UCSD-AML1 (cell line): ENCODE data around the gene C3orf52.
"Not testable (repeated sequence)": the region's sequence is repeated elsewhere in the genome, so short reads cannot be mapped to it uniquely, and the experiment has no call there.

Source experiments
- DNase-seq: peaks from one replicate; lab custom pipeline; 2025; ENCODE audit not compliant: unreplicated experiment; lab: John Stamatoyannopoulos, UW

C3orf52 gene

GRCh38 chr3:112086076-112086854 is at the start of gene C3orf52:
TSS of gene C3orf52 (plus strand) at chr3:112086389. CDS start at chr3:112086408, 19 bp downstream.
- no peak for DNase-seq

DNA sequence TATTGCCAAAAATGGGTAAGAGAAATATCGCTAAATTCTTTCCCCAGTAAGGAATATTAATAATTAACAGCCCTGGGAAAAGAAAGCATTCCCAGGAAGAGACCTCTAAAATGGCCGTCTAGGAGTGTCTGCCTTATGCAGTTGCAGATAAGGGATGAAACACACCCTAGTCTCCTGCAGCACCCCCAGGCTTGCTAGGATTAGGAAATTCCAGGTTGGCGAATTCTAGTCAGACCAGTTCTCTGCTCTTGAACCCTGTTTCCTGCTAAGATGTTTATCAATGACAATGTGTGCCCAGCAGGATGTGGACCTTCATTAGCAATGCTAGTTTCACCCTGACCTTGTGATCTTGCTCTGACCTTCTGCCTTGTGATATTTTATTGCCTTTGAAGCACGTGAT is 49.0 kb upstream of the C3orf52 start:
- not testable (repeated sequence) for DNase-seq

DNA sequence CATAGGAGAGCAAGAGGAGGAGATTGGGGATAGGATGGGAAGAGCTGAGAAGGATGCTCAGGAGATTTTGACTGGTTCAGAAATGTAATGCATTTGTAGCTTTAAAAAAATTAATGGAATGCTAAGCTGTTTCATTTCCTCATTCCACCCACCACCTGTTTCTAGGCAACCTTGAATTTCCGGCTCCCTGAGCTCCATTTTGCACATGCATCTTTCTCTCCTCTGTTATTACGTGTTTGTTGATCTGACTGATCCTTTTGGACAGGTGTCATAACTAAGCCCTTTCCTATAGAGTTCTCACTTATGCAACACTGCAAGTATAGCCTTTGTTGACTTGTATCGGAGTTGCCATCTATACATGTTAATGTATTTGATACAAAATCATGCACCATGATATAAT is 47.3 kb upstream of the C3orf52 start:
- no peak for DNase-seq

DNA sequence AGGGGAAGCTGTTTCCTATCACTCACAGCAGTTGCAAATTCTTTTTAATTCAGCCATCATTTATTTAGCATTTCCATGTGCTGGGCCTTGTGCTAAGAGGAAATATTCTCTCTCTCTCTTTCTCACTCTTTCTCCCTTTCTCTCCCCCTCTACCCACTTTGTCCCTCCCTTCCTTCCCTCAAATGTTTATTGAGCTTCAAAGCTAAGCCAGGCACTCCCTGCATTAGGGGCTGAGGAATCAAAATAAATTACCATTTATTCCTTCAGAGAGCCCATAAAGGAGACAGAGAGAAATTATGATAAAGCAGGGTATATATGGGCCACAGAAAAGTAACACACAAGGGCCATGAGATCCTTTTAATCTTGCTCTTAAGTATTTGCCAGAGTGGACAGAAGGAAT is 44.9 kb upstream of the C3orf52 start:
- no peak for DNase-seq

DNA sequence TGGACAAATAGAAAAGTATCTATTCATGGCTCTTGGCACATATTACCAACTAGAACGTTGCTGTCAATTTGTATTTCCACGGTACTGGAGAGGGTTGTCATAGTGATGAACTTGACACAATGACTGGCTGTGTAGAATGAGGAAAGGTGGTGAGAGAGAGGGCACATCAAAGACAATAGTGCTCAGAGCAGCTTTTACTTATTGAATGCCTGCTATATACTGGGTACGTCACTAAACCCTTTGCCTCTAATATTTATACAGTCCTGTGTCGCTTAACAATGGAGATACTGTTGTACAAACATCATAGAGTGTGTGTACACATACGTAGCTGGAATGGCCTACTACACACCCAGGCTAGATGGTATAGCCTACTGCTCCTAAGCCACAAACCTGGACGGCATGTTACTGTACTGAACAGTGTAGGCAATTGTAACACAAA is 43.3 kb upstream of the C3orf52 start:
- no peak for DNase-seq

DNA sequence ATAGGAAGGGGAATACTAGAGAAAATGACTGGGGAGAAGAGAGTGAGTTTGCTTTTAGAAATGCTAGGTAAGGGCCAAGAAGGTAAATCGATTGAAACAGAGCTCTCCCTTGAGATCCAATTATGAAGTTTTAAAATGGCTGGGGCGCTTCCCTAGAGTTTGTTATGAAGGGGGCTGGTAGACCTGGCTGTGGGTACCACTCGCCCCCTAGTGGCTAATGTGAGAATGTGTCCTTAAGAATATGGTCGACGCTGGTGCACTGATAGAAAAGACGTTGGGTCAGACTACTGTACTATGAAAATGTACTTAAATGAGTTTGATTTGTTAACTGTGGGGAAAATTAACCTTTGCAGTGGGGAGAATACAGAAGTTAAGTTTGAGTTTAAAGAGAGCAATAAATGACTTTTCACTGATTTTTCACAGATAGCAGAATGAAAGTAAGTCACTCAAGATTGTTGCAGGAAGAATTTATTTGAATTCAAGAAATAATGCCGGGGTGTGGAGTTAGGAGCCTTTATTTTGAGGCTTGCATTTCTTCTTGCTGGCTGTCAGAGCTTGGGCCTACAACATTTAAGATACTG is 42.5 kb upstream of the C3orf52 start:
- peak; percentile 14 for DNase-seq

GRCh38 chr3:112046599-112046998 is 39.6 kb upstream of the C3orf52 start:
- no peak for DNase-seq

DNA sequence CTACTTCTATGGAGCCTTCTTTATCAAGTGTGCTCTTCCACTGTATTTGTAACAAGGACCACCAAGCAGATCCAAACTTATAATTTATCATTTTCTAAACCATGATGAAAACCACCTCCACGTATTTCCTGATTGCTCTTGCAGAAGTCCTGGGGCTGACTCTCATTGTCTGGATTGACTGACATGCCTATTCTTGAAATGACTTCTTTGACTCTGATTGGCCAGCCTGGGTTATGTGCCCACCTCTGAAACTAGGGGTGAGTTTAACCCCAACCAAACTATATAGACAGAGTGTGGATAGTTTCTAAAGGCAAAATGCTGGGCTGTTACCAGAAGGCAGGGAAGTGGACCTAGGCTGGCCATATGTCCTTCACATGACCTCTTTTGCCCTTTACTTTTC is 38.9 kb upstream of the C3orf52 start:
- DNase-seq, result no peak

DNA sequence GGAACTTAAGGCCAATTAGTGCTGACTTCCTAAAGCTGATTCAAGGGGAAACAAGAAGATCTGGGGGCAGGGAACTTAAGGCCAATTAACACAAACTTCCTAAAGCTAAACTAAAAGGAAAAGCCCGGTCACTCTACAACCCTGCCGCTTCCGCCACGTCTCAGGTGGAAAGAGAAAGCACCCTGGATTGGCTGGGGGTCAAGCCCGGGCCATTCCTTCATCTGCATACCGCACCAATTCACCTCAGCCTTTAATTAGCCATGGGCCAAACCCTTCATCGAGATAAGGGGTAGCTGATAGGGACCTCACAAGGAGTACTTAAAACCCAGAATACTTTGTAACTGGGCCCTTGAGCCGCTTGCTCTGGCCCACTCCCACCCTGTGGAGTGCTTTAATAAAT is 37.3 kb upstream of the C3orf52 start:
- DNase-seq, result no peak

DNA sequence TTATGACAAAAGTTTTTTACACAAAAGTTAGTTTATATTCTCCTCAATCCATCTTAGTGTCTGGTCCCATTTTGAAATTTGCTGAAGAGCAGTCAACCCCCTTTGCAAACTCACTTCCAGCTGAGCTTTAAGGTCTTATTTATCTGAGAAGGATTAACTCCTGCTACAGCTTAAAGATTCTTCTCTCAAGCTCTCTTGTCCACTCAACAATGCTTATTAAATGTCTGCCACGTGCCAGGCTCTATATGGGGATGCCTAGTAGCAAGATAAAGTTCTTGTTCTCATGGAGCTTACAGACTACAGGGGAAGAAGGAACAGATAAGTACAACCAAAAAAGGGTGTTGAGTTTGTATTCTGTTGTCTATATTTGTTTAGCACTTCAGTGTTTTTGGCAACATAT is 33.0 kb upstream of the C3orf52 start:
- no peak for DNase-seq

DNA sequence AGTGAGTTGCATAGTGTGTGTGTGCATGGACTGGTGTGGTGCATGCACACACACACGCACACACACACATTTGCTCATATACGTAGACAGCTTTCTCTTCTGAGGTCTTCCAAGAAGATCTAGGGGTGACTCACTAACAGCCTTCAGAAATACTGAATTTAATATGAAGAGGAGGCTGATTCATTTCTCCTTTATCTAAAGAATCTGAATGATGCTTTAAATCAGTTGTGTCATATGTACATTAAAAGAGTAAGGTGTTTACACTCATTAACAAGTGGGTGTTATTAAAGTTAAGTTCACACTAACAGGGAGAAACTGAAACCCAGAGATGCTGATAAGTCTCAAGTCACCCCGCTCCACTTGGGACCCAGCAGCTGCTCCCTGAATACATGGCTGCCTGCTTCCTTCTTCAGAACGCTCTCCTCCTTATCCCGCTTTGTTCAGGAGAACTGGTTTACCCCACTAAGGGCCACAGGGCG is 29.7 kb upstream of the C3orf52 start:
- DNase-seq, result no peak

DNA sequence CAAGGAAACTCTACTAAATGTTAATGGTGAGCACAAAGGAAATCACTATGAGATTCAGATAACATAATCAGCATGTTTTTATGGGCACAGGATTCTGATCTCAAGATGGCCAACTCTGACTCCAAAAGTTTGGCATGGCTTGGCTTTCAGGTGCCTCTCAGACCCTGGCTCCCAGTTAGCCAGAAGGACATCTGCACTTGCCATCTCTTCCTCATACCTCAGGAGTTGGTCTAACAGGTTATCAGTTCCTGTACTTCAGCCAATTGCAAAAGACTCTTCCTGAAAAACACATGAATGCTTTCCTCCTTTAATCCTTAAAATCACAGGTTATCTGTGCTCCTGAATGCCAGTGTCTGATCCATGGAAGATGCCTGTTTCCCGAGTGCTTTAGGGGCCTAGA is 26.7 kb upstream of the C3orf52 start:
- no peak for DNase-seq

- DNase-seq, result no peak
Observed at GRCh38 chr3:112061152-112061551, 25.0 kb upstream of the C3orf52 start.

GRCh38 chr3:112072387-112073060 is 13.7 kb upstream of the C3orf52 start:
- not testable (repeated sequence) for DNase-seq

DNA sequence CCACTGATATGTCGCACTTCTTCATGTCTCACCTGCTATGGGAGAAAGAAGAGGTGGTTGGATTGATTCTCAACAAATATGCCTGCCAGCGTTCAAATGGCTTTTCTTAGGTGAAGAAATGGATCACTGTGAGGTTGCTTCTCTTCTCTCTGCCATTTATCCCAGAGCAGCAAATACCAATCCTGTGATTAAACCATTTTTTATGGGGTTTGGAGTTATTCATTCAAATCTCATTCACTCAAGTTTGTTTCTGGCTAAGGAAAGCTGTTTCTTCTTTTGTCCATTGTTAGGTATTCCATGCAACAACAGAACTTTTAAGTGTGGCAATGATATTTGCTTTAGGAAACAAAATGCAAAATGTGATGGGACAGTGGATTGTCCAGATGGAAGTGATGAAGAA is 12.2 kb upstream of the C3orf52 start:
- no peak for DNase-seq

GRCh38 chr3:112074616-112075497 is 11.3 kb upstream of the C3orf52 start:
- DNase-seq, result no peak

DNA sequence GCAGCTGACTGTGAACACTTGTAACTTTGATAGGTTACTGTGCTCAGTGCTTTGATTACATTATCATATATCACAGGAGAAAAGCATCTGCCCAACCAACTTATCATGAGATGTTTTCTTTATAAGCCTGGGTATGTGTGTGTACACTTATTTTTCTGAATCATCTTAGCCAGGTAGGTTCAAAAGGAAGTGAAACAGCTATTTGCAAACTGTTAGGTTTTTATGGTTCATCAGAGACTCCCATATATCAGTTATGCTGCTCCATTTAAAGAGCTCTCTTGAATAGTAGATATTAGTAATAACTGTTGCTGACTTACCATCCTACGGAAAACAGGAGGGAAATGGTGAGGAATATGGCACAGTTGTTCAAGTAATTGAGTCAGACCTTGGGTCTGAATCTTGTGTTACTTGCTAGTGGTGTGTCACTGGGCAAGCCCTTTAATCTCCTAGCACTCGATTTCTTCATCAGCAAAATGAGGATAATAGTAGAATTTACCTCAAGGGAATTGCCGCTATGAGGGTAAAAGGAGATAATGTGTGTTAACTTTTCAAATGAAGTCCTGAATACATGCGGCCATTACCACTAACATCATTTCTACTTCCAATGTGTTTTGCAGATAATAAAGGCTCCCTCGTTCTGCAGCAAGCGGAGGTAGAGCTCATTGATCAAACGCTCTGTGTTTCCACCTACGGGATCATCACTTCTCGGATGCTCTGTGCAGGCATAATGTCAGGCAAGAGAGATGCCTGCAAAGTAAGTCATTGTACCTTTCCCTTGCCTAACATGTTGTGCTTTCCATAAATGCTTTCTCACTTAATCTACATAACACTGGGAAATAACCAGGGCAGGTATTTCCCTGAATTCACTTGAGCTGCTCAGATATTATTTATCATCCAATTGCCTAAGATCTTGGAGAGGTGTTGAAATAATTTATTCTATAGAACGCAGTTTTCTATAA is 7.8 kb upstream of the C3orf52 start:
- no peak for DNase-seq

DNA sequence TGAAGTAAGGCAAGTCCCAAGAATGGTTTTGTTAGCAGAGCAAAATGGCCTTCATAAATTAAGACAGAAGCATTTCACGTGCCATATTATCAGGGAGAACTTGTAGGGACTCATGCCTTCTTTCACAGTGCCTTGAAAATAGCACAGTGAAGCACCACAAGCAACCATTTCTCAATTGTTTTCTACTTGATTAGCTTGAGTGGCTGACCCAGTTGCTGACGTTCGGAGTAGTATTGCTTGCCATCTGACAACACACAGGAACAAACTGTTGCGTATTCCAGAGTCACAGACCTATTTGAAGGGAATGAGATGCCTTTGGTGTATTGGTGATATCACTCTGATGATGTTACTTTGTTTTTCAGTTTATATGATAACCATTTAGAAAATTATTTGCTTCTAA is 3.0 kb upstream of the C3orf52 start:
- no peak for DNase-seq

DNA sequence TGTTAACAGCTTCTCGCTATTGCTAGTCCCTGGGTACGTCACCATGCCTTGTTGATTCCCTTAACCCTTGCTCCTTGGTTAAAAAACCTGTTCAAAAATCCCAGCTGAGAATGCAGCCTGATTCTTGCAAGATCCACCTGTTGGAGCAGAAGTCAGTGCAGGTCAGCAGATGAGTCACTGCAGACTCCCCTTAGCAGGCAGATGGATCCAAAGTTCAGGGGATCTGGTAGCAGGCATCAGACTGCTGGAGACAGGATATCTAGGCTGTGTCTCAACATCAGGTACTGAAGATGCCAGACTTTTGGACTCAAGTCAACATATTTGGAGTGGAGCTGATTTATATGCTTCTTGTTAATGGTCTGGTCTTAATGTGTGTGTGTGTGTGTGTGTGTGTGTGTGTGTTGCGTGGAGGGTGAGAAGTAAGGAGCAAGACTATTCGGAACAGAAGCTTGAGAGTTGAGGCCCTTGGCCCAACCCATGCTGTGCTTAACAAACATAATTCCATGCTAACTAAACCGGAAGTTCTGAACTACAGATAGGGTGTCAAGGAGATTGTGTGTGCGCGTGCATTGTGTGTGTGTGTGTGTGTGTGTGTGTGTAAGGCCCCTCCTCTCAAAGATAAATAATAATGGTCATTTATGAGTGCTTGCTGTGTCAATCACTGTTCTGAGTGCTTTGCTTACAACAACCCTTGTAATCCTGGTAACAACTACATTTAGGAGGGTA is 1.0 kb upstream of the C3orf52 start:
- DNase-seq, result no peak
